MM.1S (cell line): Measurements from ENCODE around the gene TMEM26.

Experiments
- DNase-seq: peaks from one replicate; pipeline ENCODE4 v3.0.0-alpha.2; 2015
- H2AFZ ChIP-seq: fragments of 300-600 bp; sonication (generic); 2 replicates; pipeline ENCODE4 v1.6.0; 2016; ENCODE audit warnings: antibody characterized with exemption, low read length
- H3F3A ChIP-seq: fragments of 300-600 bp; sonication (generic); 2 replicates; pipeline ENCODE4 v1.6.1; 2016; ENCODE audit warnings: mild to moderate bottlenecking, antibody characterized with exemption, low read length, moderate library complexity, mixed read lengths; ENCODE audit not compliant: insufficient read depth
- H3K27ac ChIP-seq: fragments of 300-600 bp; sonication (generic); 2 replicates; pipeline ENCODE4 v1.5.1; 2016; ENCODE audit warnings: mild to moderate bottlenecking, low read length
- H3K27me3 ChIP-seq: fragments of 300-600 bp; sonication (generic); replicated peaks from 2 replicates; pipeline ENCODE4 v1.6.0; 2016; ENCODE audit warnings: low read length; ENCODE audit not compliant: insufficient read depth
- H3K36me3 ChIP-seq: fragments of 300-600 bp; sonication (generic); replicated peaks from 2 replicates; pipeline ENCODE4 v1.6.1; 2016; ENCODE audit warnings: mild to moderate bottlenecking, low read length, mixed read lengths; ENCODE audit not compliant: insufficient read depth
- H3K4me1 ChIP-seq: fragments of 300-600 bp; sonication (generic); 2 replicates; pipeline ENCODE4 v1.6.1; 2016; ENCODE audit warnings: low read length, mixed read lengths
- H3K4me2 ChIP-seq: fragments of 300-600 bp; sonication (generic); 2 replicates; pipeline ENCODE4 v1.6.0; 2016; ENCODE audit warnings: low read depth, low read length
- H3K4me3 ChIP-seq: fragments of 300-600 bp; sonication (generic); 2 replicates; pipeline ENCODE4 v1.5.1; 2016; ENCODE audit warnings: low read length, mixed read lengths
- H3K79me2 ChIP-seq: fragments of 300-600 bp; sonication (generic); 2 replicates; pipeline ENCODE4 v1.6.1; 2016; ENCODE audit warnings: mixed run types, low read length, mixed read lengths
- H3K9ac ChIP-seq: fragments of 300-600 bp; sonication (generic); 2 replicates; pipeline ENCODE4 v1.6.1; 2016; ENCODE audit warnings: low read length, mixed read lengths
- H3K9me2 ChIP-seq: fragments of 300-600 bp; sonication (generic); replicated peaks from 2 replicates; pipeline ENCODE4 v1.6.1; 2016; ENCODE audit warnings: mild to moderate bottlenecking, low read length, mixed read lengths; ENCODE audit not compliant: insufficient read depth
- H3K9me3 ChIP-seq: fragments of 300-600 bp; sonication (generic); replicated peaks from 2 replicates; pipeline ENCODE4 v1.6.1; 2016; ENCODE audit warnings: mild to moderate bottlenecking, low read length, mixed read lengths; ENCODE audit not compliant: insufficient read depth
- H4K20me1 ChIP-seq: fragments of 300-600 bp; sonication (generic); 2 replicates; pipeline ENCODE4 v1.6.1; 2016; ENCODE audit warnings: mild to moderate bottlenecking, low read length, moderate library complexity, mixed read lengths; ENCODE audit not compliant: insufficient read depth
- EZH2 ChIP-seq: fragments of 300-600 bp; sonication (generic); optimal IDR thresholded peaks from 2 replicates; pipeline ENCODE3; 2017; ENCODE audit warnings: low read depth, mild to moderate bottlenecking, antibody characterized with exemption, low read length, mixed read lengths
- EZH2phosphoT487 ChIP-seq: fragments of 300-600 bp; sonication (generic); IDR thresholded peaks from 2 replicates; pipeline ENCODE4 v1.6.1; 2018; ENCODE audit warnings: antibody characterized with exemption, low read length
- TF ChIP-seq, protein P1 (sequence below): fragments of 300-600 bp; sonication (generic); IDR thresholded peaks from 2 replicates; pipeline ENCODE4 v1.5.1; 2016; ENCODE audit warnings: antibody characterized with exemption, low read length, mixed read lengths

TMEM26 gene

DNA sequence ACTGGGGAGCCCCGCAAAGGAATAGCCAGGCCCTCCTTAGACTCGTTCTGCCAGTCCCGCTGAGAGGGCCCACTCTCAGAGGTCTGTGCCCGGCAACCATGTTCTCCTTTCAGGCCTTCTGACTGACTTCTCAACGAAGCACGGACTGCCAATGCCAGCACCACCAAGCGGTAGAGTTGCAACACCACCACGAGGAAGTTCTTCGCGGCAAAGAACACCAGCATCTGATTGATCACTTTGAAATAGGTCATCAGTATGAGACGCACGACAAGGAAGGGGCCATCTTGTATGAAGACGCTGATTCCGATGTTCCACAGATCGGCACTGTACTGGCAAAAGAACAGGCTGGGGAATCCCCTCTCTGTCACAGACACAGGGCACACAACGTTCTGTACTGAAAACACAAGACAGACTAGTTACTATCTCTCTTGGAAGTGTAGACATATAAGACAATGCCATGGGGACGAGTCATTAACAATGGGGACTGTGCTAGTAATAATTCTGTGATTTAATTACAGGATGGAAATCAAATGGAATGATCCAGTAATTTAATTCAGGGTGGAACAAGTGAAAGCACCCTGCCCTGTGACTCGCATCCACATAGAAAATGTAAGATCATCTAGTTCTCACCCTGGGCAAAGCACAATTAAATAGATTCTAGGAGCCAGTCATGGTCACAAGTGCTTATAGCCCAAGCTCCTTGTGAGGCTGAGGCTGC lies 42.7 kb downstream of the TMEM26 start:
- no peak overlapping the region for H3K4me3 ChIP-seq
- H3K4me1 ChIP-seq = no peaks in the 10 kb centered on the region
- H3K9me3 ChIP-seq = no peaks in the 10 kb centered on the region
- no peaks in the 10 kb centered on the region for H3K36me3 ChIP-seq
- no peaks in the 10 kb centered on the region; the same call in 1 of the 2 replicates for H3K27me3 ChIP-seq
- H2AFZ ChIP-seq = no peak overlapping the region
- no peak overlapping the region for H3K27ac ChIP-seq
- no peaks in the 10 kb centered on the region for H3F3A ChIP-seq
- DNase-seq = no peak
- no peaks in the 10 kb centered on the region for H3K9me2 ChIP-seq
- H3K4me2 ChIP-seq = no peak overlapping the region
- H4K20me1 ChIP-seq = no peaks in the 10 kb centered on the region
- no peaks in the 10 kb centered on the region for H3K79me2 ChIP-seq
- H3K9ac ChIP-seq = no peak overlapping the region
- TF ChIP-seq EZH2phosphoT487 (no peak), EZH2 (no peak)
- TF ChIP-seq, protein P1, sequence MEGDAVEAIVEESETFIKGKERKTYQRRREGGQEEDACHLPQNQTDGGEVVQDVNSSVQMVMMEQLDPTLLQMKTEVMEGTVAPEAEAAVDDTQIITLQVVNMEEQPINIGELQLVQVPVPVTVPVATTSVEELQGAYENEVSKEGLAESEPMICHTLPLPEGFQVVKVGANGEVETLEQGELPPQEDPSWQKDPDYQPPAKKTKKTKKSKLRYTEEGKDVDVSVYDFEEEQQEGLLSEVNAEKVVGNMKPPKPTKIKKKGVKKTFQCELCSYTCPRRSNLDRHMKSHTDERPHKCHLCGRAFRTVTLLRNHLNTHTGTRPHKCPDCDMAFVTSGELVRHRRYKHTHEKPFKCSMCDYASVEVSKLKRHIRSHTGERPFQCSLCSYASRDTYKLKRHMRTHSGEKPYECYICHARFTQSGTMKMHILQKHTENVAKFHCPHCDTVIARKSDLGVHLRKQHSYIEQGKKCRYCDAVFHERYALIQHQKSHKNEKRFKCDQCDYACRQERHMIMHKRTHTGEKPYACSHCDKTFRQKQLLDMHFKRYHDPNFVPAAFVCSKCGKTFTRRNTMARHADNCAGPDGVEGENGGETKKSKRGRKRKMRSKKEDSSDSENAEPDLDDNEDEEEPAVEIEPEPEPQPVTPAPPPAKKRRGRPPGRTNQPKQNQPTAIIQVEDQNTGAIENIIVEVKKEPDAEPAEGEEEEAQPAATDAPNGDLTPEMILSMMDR = no peak

DNA sequence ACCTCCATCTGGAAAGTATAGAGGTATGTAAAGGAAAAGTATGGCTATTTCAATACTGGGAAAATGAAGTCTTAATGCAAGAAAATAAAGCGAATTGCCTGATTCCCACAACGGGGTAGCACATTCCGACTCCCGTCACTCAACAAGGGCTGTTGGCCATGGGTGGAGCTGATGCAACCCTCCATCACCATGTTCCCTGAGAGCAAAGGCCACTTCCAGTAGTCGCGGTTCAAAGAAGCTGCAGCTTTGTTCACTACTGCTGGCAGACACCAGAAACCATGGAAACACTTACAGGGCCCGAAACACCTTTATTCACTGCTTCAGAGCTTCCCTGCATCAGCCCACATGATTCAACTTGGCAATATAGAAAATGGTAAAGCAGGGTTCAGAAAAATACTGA lies 44.0 kb downstream of the TMEM26 start:
- H3K27me3 ChIP-seq = no peaks in the 10 kb centered on the region; the same call in 1 of the 2 replicates
- no peaks in the 10 kb centered on the region for H4K20me1 ChIP-seq
- no peaks in the 10 kb centered on the region for H3F3A ChIP-seq
- no peaks in the 10 kb centered on the region for H3K36me3 ChIP-seq
- DNase-seq = no peak
- H3K79me2 ChIP-seq = no peaks in the 10 kb centered on the region
- TF ChIP-seq EZH2 (no peak), EZH2phosphoT487 (no peak)
- TF ChIP-seq, protein P1 = no peak
- H3K4me1 ChIP-seq = no peaks in the 10 kb centered on the region
- no peak overlapping the region for H3K4me3 ChIP-seq
- H3K9me2 ChIP-seq = no peaks in the 10 kb centered on the region
- H2AFZ ChIP-seq = no peak overlapping the region
- H3K4me2 ChIP-seq = no peak overlapping the region
- H3K9ac ChIP-seq = no peak overlapping the region
- H3K9me3 ChIP-seq = no peaks in the 10 kb centered on the region
- no peak overlapping the region for H3K27ac ChIP-seq

DNA sequence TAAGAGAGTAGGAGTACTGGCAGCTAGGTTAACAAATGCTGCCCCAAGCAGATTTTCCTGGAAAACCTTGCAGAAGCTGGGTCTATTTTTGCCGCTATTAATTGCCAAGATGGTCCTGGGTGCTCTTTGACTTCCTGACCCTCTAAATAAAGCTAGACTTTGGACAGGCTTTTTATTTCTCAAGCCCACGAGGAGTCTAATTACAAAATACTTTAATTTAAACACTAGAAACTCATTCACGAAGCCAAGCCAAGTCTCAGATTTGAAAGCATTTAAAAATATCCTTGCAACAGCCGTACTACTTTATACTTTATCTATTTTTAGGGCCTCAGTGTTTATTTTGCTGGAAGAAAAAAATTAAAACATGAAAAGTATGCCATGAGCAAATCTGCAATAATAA lies 45.1 kb downstream of the TMEM26 start:
- Histone ChIP-seq H3K9me3 (no peaks in the 10 kb centered on the region), H3K9ac (no peak overlapping the region), H3K4me1 (no peaks in the 10 kb centered on the region), H3K27ac (no peak overlapping the region), H3K4me3 (no peak overlapping the region), H3K27me3 (no peaks in the 10 kb centered on the region; the same call in 1 of the 2 replicates), H3K9me2 (no peaks in the 10 kb centered on the region), H4K20me1 (no peaks in the 10 kb centered on the region), H2AFZ (no peak overlapping the region), H3K79me2 (no peaks in the 10 kb centered on the region), H3F3A (no peaks in the 10 kb centered on the region), H3K36me3 (no peaks in the 10 kb centered on the region), H3K4me2 (no peak overlapping the region)
- DNase-seq = no peak
- no peak for TF ChIP-seq EZH2
- TF ChIP-seq EZH2phosphoT487 = no peak
- TF ChIP-seq, protein P1 = no peak
